HL-60 (cell line): ENCODE measurements around the gene AFF3.
"Not testable (repeated sequence)": the region's sequence is repeated elsewhere in the genome, so short reads cannot be mapped to it uniquely, and the experiment has no call there.

Experiments used
- DNase-seq, 2 experiments: peaks; one replicate each; pipeline ENCODE4 v3.0.0-alpha.2; 2010 to 2020; ENCODE audit warnings: low read depth in 1 of 2, low spot score in 1 of 2
- H3K27ac ChIP-seq: fragments of 250-450 bp; sonication (Bioruptor Pico); replicated peaks from 2 replicates; pipeline ENCODE4 v1.5.1; 2020; ENCODE audit warnings: mild to moderate bottlenecking, moderate library complexity
- H3K27me3 ChIP-seq: fragments of 250-450 bp; sonication (Bioruptor Pico); 2 replicates; pipeline ENCODE4 v1.5.1; 2021; ENCODE audit warnings: mild to moderate bottlenecking, moderate library complexity; ENCODE audit not compliant: insufficient read depth, poor library complexity, severe bottlenecking
- H3K4me3 ChIP-seq: replicated peaks from 2 replicates; pipeline ENCODE4 v1.5.1; 2011; ENCODE audit warnings: mild to moderate bottlenecking, control low read depth, low read length; ENCODE audit not compliant: insufficient read depth
- CTCF ChIP-seq: IDR thresholded peaks from one replicate; pipeline ENCODE4 v1.5.1; 2011; ENCODE audit warnings: low read length, control low read depth, inconsistent platforms; ENCODE audit not compliant: insufficient read depth
- GABPA ChIP-seq: IDR thresholded peaks from 2 replicates; pipeline ENCODE4 v1.6.1; 2012; ENCODE audit warnings: low read depth
- POLR2AphosphoS5 ChIP-seq: IDR thresholded peaks from 2 replicates; pipeline ENCODE4 v1.6.1; 2012; ENCODE audit warnings: low read depth
- REST ChIP-seq: IDR thresholded peaks from 2 replicates; pipeline ENCODE4 v1.6.1; 2012; ENCODE audit warnings: low read depth; ENCODE audit not compliant: insufficient replicate concordance
- SPI1 ChIP-seq: IDR thresholded peaks from 2 replicates; pipeline ENCODE4 v1.6.1; 2012; ENCODE audit warnings: low read depth, mild to moderate bottlenecking, borderline replicate concordance

The AFF3 gene

GRCh38 chr2:100113990-100114433, 28.4 kb downstream of the AFF3 start:
- Histone ChIP-seq H3K27me3 (peaks cover 3% of the 10 kb centered on the region), H3K4me3 (no peak overlapping the region), H3K27ac (no peak overlapping the region)
- TF ChIP-seq GABPA (no peak), SPI1 (peak; percentile 72)
- DNase-seq: no peak

GRCh38 chr2:100110614-100111000, 31.8 kb downstream of the AFF3 start:
- no peak overlapping the region for H3K4me3 ChIP-seq
- H3K27ac ChIP-seq: no peak overlapping the region
- no peak for TF ChIP-seq GABPA
- TF ChIP-seq POLR2AphosphoS5: no peak
- no peak for TF ChIP-seq REST
- no peak for TF ChIP-seq CTCF
- peak; percentile 42; the same call in 1 of the 2 replicates for TF ChIP-seq SPI1
- peaks cover 19% of the 10 kb centered on the region for H3K27me3 ChIP-seq
- DNase-seq: no peak

GRCh38 chr2:100109986-100110613, 32.3 kb downstream of the AFF3 start:
- no peak overlapping the region for H3K4me3 ChIP-seq
- TF ChIP-seq CTCF (no peak), POLR2AphosphoS5 (no peak), GABPA (no peak), REST (no peak), SPI1 (no peak)
- H3K27ac ChIP-seq: no peak overlapping the region
- DNase-seq: no peak
- H3K27me3 ChIP-seq: peaks cover 24% of the 10 kb centered on the region

- peaks cover 25% of the 10 kb centered on the region for H3K27me3 ChIP-seq
- H3K4me3 ChIP-seq, DNase-seq, H3K27ac ChIP-seq: not testable (repeated sequence)
Observed at GRCh38 chr2:100108648-100109020, 33.8 kb downstream of the AFF3 start.
